Mesenchymal stem cell (in vitro differentiated cells and primary cell): ENCODE data around the gene LINS1. TPM values are rescaled to one million over a fixed set of nuclear protein-coding genes. Genes with fewer than 3 reads are reported as not detected.

Experiments
- DNase-seq: peaks from one replicate; pipeline ENCODE4 v3.0.0-alpha.2; 2013
- H2AFZ ChIP-seq: one replicate; pipeline ENCODE4 v1.6.1; 2013; ENCODE audit warnings: low read depth, mild to moderate bottlenecking, control low read depth, inconsistent platforms, low read length, moderate library complexity
- H2AK5ac ChIP-seq: 2 replicates; pipeline ENCODE4 v1.6.1; 2013; ENCODE audit warnings: low read length, moderate library complexity, mild to moderate bottlenecking, inconsistent platforms; ENCODE audit not compliant: severe bottlenecking
- H2BK120ac ChIP-seq: one replicate; pipeline ENCODE4 v1.6.1; 2013; ENCODE audit warnings: low read depth, mild to moderate bottlenecking, inconsistent platforms, low read length, moderate library complexity
- H2BK12ac ChIP-seq, 2 experiments: one replicate each; pipeline ENCODE4 v1.6.1; 2013; ENCODE audit warnings: inconsistent platforms in 2 of 2, low read length in 2 of 2, mild to moderate bottlenecking in 2 of 2, moderate library complexity in 2 of 2, control low read depth in 1 of 2
- H2BK15ac ChIP-seq: one replicate; pipeline ENCODE4 v1.6.1; 2013; ENCODE audit warnings: mild to moderate bottlenecking, low read depth, inconsistent platforms; ENCODE audit not compliant: poor library complexity, severe bottlenecking
- H2BK5ac ChIP-seq: 2 replicates; pipeline ENCODE4 v1.6.1; 2013; ENCODE audit warnings: low read depth, mild to moderate bottlenecking, low read length, control low read depth, inconsistent platforms; ENCODE audit not compliant: poor library complexity, severe bottlenecking
- H3K14ac ChIP-seq, 2 experiments: one replicate each; pipeline ENCODE4 v1.6.1; 2013; ENCODE audit warnings: inconsistent platforms in 2 of 2, low read length in 2 of 2, control low read depth in 1 of 2, mild to moderate bottlenecking in 1 of 2, moderate library complexity in 1 of 2
- H3K18ac ChIP-seq, 2 experiments: one replicate each; pipeline ENCODE4 v1.6.1; 2013; ENCODE audit warnings: inconsistent platforms in 2 of 2, low read length in 2 of 2, control low read depth in 1 of 2, low read depth in 1 of 2, mild to moderate bottlenecking in 1 of 2
- H3K23ac ChIP-seq, 2 experiments: one replicate each; pipeline ENCODE4 v1.6.1; 2013; ENCODE audit warnings: inconsistent platforms in 2 of 2, low read length in 2 of 2, mild to moderate bottlenecking in 2 of 2, moderate library complexity in 2 of 2, control low read depth in 1 of 2
- H3K27ac ChIP-seq: 2 replicates; pipeline ENCODE4 v1.5.1; 2013; ENCODE audit warnings: mild to moderate bottlenecking, moderate library complexity, low read length, control low read depth, inconsistent platforms; ENCODE audit not compliant: poor library complexity, severe bottlenecking
- H3K27me3 ChIP-seq, 2 experiments: 2 replicates each; pipeline versions ENCODE4 v1.6.1 to v1.7.0; 2013; ENCODE audit warnings: low read length in 2 of 2, mild to moderate bottlenecking in 2 of 2, moderate library complexity in 2 of 2, control low read depth in 1 of 2, inconsistent platforms in 1 of 2; ENCODE audit not compliant: control insufficient read depth in 1 of 2, insufficient read depth in 1 of 2
- H3K36me3 ChIP-seq, 2 experiments: 2 replicates each; pipeline versions ENCODE4 v1.6.1 to v1.7.0; 2013; ENCODE audit warnings: low read length in 2 of 2, control low read depth in 1 of 2, inconsistent platforms in 1 of 2, low read depth in 1 of 2, mild to moderate bottlenecking in 1 of 2; ENCODE audit not compliant: insufficient read depth in 2 of 2, control insufficient read depth in 1 of 2
- H3K4ac ChIP-seq, 2 experiments: one replicate each; pipeline ENCODE4 v1.6.1; 2013; ENCODE audit warnings: inconsistent platforms in 2 of 2, low read length in 2 of 2, mild to moderate bottlenecking in 2 of 2, moderate library complexity in 2 of 2, control low read depth in 1 of 2, low read depth in 1 of 2
- H3K4me1 ChIP-seq: 2 replicates; pipeline ENCODE4 v1.6.1; 2013; ENCODE audit warnings: low read depth, low read length, control low read depth; ENCODE audit not compliant: control insufficient read depth, insufficient read depth
- H3K4me2 ChIP-seq: 2 replicates; pipeline ENCODE4 v1.6.1; 2013; ENCODE audit warnings: low read length, mild to moderate bottlenecking, inconsistent platforms; ENCODE audit not compliant: poor library complexity, severe bottlenecking
- H3K4me3 ChIP-seq, 2 experiments: 2 replicates each; pipeline versions ENCODE4 v1.5.1 to v1.7.0; 2013; ENCODE audit warnings: low read length in 2 of 2, mild to moderate bottlenecking in 2 of 2, control low read depth in 1 of 2, low read depth in 1 of 2; ENCODE audit not compliant: insufficient read depth in 1 of 2
- H3K79me1 ChIP-seq: replicated peaks from 2 replicates; pipeline ENCODE4 v1.6.1; 2013; ENCODE audit warnings: mild to moderate bottlenecking, control low read depth, low read length, inconsistent platforms; ENCODE audit not compliant: poor library complexity, severe bottlenecking
- H3K9ac ChIP-seq: 2 replicates; pipeline ENCODE4 v1.7.0; 2013; ENCODE audit warnings: mild to moderate bottlenecking, low read length, moderate library complexity
- H3K9me3 ChIP-seq: 2 replicates; pipeline ENCODE4 v1.7.0; 2013; ENCODE audit warnings: mild to moderate bottlenecking, low read length; ENCODE audit not compliant: control insufficient read depth
- H4K8ac ChIP-seq: one replicate; pipeline ENCODE4 v1.6.1; 2013; ENCODE audit warnings: inconsistent platforms, mild to moderate bottlenecking, low read length, moderate library complexity
- H4K91ac ChIP-seq: one replicate; pipeline ENCODE4 v1.6.1; 2013; ENCODE audit warnings: mild to moderate bottlenecking, low read length, inconsistent platforms
- WGBS: methylation state at CpG from one replicate; pipeline ENCODE4 v1.1.7; 2013; ENCODE audit warnings: mixed read lengths; 5-methylcytosine and 5-hydroxymethylcytosine counted together
- polyA plus RNA-seq, 2 experiments: library from polyadenylated mRNA; stranded (reverse); fragments of 200-250 nt; gene quantifications; one replicate each; pipeline ENCODE4 v1.2.3, GENCODE V29; 2013

LINS1 gene, protein sequence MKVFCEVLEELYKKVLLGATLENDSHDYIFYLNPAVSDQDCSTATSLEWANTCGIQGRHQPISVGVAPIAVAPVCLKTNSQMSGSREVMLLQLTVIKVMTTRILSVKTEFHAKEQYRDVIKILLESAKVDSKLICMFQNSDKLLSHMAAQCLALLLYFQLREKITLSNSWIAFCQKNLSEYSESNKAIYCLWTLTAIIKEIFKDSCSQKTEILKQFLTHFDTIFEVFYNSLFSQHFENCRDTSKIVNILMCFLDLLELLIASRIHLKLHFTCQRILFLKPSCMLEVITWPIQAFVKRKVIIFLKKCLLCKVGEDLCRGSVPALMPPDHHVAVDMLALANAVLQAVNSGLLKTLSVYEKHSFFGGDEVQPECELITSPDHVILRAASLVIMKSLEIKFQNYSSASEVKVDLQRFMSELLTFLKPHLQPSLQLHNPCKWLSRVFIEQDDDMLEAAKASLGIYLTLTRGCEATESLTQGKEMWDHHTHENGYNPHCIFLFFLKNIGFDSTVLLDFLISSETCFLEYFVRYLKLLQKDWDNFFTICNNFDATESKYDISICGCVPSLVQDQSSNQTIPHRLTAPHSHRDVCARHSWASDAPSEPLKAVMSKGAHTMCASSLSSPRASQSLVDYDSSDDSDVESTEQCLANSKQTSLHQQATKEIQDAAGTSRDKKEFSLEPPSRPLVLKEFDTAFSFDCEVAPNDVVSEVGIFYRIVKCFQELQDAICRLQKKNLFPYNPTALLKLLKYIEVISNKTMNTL
- 5.8 TPM for polyA plus RNA-seq (2013, experiment 1 of 2)
- 7.2 TPM for polyA plus RNA-seq (2013, experiment 2 of 2)

DNA sequence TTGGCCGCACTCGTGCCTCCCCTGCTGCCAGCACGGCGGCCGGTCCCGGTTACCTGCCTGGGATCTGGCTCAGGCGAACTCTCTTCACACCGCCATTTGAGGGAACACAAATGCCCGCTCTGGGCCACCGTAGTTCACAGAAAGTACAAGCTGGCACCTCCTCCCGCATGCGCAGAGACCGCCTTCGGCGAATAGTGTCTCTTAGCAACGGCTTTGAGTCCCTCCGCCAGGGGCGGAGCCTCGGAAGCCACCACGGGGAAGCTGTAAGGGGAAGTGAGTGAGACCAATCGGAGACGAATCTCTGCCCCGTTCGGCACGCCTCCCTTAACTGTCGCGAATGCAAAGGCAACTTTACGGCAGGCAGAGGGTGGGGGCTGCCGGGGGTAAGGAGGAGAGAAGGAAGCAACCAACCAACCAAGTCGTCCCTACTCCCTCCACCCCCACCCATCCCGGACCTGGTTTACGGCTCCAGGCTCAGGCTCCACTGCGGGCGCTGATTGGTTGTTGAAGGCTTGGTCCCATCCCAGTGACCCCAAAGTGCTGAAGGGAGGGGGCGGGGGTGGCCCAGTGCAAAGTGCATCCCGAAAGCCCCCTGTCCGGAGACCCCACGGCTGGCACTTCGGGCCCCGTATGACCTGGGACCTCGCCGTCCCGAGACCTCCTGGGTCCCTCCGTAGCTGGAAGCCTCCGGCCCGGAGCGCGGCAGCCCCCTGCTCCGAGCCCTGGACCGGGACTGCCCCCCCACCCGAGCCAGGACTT is at the start of gene LINS1, which contains the start of gene ASB7:
Gene LINS1 (minus strand): TSS at position 121 of the 759 bp plus-strand sequence. CDS start 21,342 bp downstream, outside the sequence.
Gene ASB7 (plus strand): TSS at position 526 of the 759 bp plus-strand sequence. CDS start 9,628 bp downstream, outside the sequence.
- Histone ChIP-seq H3K27ac (peak within 1 kb of the TSS; percentile 40), H4K8ac (peak within 1 kb of the TSS; percentile 66)
- WGBS = under 1% methylated on average over 35 of the region's 51 CpGs

GRCh38 chr15:100651253-100651652 is 49.3 kb upstream of the LINS1 start:
- no peak overlapping the region for H2AK5ac ChIP-seq
- H4K91ac ChIP-seq = no peak overlapping the region
- no peak overlapping the region for H2BK120ac ChIP-seq
- H4K8ac ChIP-seq = no peak overlapping the region
- H3K27me3 ChIP-seq = no peaks in the 10 kb centered on the region
- no peak overlapping the region for H3K18ac ChIP-seq
- 74% methylated on average over 5 of the region's 5 CpGs for WGBS
- H2BK15ac ChIP-seq = no peak overlapping the region
- H3K14ac ChIP-seq = no peak overlapping the region
- DNase-seq = no peak
- no peak overlapping the region for H2BK12ac ChIP-seq
- H3K4me2 ChIP-seq = no peak overlapping the region
- H2AFZ ChIP-seq = no peak overlapping the region
- no peak overlapping the region for H3K23ac ChIP-seq
- no peak overlapping the region for H2BK5ac ChIP-seq
- peaks cover 4 to 14% of the 10 kb centered on the region in 2 experiments for H3K36me3 ChIP-seq
- no peaks in the 10 kb centered on the region for H3K4me1 ChIP-seq
- H3K9ac ChIP-seq = no peak overlapping the region
- no peak overlapping the region for H3K27ac ChIP-seq
- H3K4ac ChIP-seq = no peak overlapping the region
- H3K9me3 ChIP-seq = no peaks in the 10 kb centered on the region
- peaks cover 10% of the 10 kb centered on the region for H3K79me1 ChIP-seq
- H3K4me3 ChIP-seq = no peak overlapping the region

More for the DNA sequence above, at the start of gene LINS1, which contains the start of gene ASB7:
- H2BK5ac ChIP-seq = no peak within 1 kb of the TSS
- H3K4ac ChIP-seq = peak within 1 kb of the TSS; percentile 41 to 81
- H3K4me2 ChIP-seq = peak within 1 kb of the TSS; percentile 94
- H2AFZ ChIP-seq = peak within 1 kb of the TSS; percentile 84
- H2AK5ac ChIP-seq = no peak within 1 kb of the TSS
- peaks cover 16% of the 10 kb centered on the region for H3K79me1 ChIP-seq
- H3K9me3 ChIP-seq = no peaks in the 10 kb centered on the region
- H2BK15ac ChIP-seq = no peak within 1 kb of the TSS
- H3K27me3 ChIP-seq = no peaks in the 10 kb centered on the region
- peak within 1 kb of the TSS; percentile 75 to 81 for H3K18ac ChIP-seq
- H3K14ac ChIP-seq = peak within 1 kb of the TSS in 1 of 2 experiments; percentile 50
- no peak within 1 kb of the TSS for H2BK12ac ChIP-seq
- peaks cover 5% of the 10 kb centered on the region for H3K4me1 ChIP-seq
- H3K23ac ChIP-seq = no peak within 1 kb of the TSS
- H3K4me3 ChIP-seq = peak within 1 kb of the TSS; percentile 96 to 98
- DNase-seq = peak; percentile 100
- H3K36me3 ChIP-seq = peaks cover 0 to 25% of the 10 kb centered on the region in 2 experiments
- H3K9ac ChIP-seq = peak within 1 kb of the TSS; percentile 96
- H2BK120ac ChIP-seq = no peak within 1 kb of the TSS
- peak within 1 kb of the TSS; percentile 52 for H4K91ac ChIP-seq

- no peaks in the 10 kb centered on the region for H3K27me3 ChIP-seq
- H3K9ac ChIP-seq = no peak overlapping the region
- no peak overlapping the region for H3K18ac ChIP-seq
- no peaks in the 10 kb centered on the region for H3K4me1 ChIP-seq
- H2BK12ac ChIP-seq = no peak overlapping the region
- H3K79me1 ChIP-seq = peaks cover 10% of the 10 kb centered on the region
- no peak overlapping the region for H2AK5ac ChIP-seq
- H2BK120ac ChIP-seq = no peak overlapping the region
- no peak overlapping the region for H2BK5ac ChIP-seq
- H4K8ac ChIP-seq = no peak overlapping the region
- no peaks in the 10 kb centered on the region for H3K9me3 ChIP-seq
- no peak for DNase-seq
- no peak overlapping the region for H3K4ac ChIP-seq
- H3K23ac ChIP-seq = no peak overlapping the region
- no CpG with 5 or more reads among the region's 1 CpG for WGBS
- no peak overlapping the region for H3K4me3 ChIP-seq
- no peak overlapping the region for H3K27ac ChIP-seq
- H2AFZ ChIP-seq = no peak overlapping the region
- H3K4me2 ChIP-seq = no peak overlapping the region
- no peak overlapping the region for H2BK15ac ChIP-seq
- no peak overlapping the region for H4K91ac ChIP-seq
- peaks cover 4 to 14% of the 10 kb centered on the region in 2 experiments for H3K36me3 ChIP-seq
- no peak overlapping the region for H3K14ac ChIP-seq
Observed at GRCh38 chr15:100650685-100651084, 48.7 kb upstream of the LINS1 start.
